Measurements from ENCODE around the gene TAS1R2.

DNA sequence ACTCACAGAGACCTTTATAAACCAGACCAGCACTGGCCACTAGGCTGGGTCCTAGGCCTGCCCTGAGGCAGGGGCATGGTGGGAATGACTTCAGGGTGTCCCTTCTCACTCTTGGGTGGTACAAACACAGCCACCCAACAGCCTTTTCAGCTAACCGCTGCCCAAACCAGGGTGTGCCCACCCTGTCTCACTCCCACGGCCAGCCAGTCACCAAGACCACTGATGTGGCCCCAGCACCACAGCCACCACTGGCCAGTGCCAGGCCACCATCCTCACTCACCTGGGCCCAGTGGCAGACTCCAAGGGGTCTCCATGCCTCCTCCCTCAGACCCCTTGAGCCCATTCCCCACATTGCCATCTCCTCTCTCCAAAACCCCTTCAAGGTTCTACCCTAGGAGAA is 27.8 kb downstream of the TAS1R2 start:
- TF ChIP-seq, protein P1, sequence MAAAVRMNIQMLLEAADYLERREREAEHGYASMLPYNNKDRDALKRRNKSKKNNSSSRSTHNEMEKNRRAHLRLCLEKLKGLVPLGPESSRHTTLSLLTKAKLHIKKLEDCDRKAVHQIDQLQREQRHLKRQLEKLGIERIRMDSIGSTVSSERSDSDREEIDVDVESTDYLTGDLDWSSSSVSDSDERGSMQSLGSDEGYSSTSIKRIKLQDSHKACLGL (CRISPR knock-in tag; IDR thresholded peaks at IDR 0.05; ENCODE audit: borderline replicate concordance, poor library complexity, severe bottlenecking) = no peak
- TF ChIP-seq, protein P2, sequence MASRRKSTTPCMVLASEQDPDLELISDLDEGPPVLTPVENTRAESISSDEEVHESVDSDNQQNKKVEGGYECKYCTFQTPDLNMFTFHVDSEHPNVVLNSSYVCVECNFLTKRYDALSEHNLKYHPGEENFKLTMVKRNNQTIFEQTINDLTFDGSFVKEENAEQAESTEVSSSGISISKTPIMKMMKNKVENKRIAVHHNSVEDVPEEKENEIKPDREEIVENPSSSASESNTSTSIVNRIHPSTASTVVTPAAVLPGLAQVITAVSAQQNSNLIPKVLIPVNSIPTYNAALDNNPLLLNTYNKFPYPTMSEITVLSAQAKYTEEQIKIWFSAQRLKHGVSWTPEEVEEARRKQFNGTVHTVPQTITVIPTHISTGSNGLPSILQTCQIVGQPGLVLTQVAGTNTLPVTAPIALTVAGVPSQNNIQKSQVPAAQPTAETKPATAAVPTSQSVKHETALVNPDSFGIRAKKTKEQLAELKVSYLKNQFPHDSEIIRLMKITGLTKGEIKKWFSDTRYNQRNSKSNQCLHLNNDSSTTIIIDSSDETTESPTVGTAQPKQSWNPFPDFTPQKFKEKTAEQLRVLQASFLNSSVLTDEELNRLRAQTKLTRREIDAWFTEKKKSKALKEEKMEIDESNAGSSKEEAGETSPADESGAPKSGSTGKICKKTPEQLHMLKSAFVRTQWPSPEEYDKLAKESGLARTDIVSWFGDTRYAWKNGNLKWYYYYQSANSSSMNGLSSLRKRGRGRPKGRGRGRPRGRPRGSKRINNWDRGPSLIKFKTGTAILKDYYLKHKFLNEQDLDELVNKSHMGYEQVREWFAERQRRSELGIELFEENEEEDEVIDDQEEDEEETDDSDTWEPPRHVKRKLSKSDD (conservative IDR thresholded peaks at IDR 0.05; ENCODE audit: low read length) = no peak
- TF ChIP-seq POLR2A (conservative IDR thresholded peaks at IDR 0.05) (no peak), MAZ (CRISPR knock-in tag; conservative IDR thresholded peaks at IDR 0.05 in 1 of 2, IDR thresholded peaks at IDR 0.05 in 1 of 2) (no peak)
